Measurements from ENCODE around the gene TNRC18.
"Not testable (repeated sequence)": the region's sequence is repeated elsewhere in the genome, so short reads cannot be mapped to it uniquely, and the experiment has no call there.

Gene TNRC18

DNA sequence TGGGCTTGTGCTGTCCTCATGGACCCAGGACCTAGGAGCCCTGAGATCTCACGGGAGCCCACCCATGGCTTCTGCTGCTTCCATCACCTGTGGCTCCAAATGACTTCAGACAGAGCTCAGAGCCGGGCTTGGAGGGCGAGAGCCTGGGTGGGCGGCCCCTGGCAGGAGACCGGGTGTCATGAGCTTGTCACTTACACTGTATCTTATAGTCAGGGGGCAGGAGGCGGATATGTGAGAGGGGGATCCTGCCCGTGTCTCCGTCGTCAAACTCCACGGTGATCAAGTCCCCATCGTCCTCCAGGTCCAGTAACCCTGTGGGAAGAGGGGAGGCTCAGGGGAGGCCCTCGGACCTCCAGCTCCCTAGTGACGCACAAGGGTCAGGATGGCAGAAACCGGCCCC, 107.9 kb downstream of the TNRC18 start:
- no peak for DNase-seq (ENCODE audit: low read depth)

- DNase-seq (ENCODE audit: low read depth): no peak
Observed at GRCh38 chr7:5314864-5315263, 108.8 kb downstream of the TNRC18 start.

GRCh38 chr7:5313076-5313885, 110.4 kb downstream of the TNRC18 start:
- not testable (repeated sequence) for DNase-seq (ENCODE audit: low read depth)

DNA sequence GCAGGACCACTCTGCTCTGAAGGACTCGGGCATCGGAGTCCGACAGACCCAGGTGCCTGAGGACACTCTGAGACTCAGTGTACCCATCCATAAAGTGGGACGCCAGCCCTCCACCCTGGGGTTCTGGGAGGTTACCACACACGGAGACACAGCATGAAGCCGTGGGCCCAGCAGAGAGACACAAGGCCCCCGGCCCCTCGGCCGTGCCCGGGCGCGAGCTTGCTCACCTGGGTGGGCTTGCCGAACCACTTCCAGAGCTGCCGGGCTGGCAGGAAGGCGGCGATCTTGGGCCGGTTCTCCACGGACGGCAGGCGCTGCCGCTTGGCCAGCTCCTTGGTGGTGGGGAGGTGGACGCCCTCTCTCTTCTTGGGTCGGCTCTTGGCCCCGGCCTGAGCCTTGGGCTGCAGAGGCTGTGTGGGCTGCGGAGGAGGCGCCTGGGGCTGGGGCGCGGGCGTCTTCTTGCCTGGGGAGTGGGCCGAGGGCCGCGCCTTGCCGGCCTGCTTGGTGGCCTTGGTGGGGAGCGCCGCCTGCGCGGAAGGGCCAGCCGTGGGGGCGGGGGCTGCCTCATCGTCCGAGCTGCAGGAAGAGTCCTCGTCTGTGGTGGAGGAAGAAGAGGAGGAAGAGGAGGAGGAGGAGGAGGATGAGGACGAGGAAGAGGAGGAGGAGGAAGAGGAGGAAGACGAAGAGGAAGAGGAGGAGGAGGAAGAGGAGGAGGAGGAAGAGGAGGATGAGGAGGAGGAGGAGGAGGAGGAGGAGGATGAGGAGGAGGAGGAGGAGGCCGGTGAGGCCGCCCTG, 111.2 kb downstream of the TNRC18 start:
- DNase-seq (ENCODE audit: low read depth): not testable (repeated sequence)

GRCh38 chr7:5310822-5311405, 112.7 kb downstream of the TNRC18 start:
- DNase-seq (ENCODE audit: low read depth): no peak

DNA sequence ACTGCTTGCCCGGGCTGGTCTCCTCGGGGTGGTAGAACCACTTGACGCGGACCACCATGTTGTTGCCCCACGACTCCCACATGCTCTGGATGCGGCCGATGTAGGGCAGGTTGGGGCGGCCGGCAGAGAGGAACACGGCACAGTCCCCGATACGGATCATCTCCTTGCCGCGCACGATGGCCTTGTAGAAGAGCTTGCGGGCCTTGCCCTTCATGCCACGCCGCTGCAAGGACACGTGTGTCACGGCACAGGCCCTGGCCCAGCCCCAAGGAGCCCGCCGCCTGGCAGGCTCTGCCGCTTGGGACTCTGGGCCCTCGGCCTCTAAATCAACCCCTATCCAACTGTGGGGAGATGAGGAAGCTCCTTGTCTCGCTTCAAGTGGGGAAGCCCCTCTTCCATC, 114.5 kb downstream of the TNRC18 start:
- no peak for DNase-seq (ENCODE audit: low read depth)

DNA sequence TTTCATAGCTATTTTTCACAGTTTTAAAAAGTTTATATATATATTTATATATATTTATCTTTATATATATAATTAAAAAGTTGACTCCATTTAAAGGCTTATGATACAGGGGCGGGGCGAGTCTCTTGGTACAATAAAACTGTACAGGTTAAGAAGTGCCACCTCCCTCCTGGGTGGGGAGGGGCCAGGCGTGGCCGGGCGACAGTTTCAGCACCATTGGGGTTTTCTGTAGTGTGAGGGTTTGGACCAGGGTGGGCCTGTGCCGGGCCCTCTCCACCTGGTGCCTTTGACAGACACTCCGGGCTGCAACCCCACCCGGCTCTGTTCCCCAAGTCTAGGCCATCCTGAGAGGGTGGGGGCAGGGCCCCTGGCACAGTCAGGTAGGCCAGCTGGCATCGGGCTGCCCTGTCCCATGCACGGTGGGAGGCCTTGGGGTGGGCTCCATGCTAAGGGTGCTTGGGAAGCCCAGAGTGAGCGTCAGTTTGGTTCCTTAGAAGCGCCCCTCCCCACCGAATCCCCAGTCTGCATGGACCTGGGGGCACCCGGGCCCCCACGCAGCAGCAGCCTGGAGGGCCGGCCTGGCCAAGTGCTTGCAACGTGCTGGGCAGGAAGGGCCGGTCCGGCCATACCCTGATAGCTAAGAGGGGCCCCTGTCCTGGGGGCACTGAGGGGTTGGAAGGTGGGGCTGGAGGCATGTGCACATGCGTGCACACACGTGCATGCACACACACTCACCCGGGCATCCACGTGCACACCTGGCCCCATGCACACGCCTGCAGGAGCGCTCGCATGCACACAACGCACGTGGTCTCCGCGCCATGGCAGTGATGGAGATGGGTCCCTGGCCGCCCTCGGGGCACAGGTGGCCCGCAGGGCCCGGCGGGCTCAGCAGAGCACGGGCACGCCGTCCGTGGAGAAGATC, 116.2 kb downstream of the TNRC18 start:
- DNase-seq (ENCODE audit: low read depth): not testable (repeated sequence)

DNA sequence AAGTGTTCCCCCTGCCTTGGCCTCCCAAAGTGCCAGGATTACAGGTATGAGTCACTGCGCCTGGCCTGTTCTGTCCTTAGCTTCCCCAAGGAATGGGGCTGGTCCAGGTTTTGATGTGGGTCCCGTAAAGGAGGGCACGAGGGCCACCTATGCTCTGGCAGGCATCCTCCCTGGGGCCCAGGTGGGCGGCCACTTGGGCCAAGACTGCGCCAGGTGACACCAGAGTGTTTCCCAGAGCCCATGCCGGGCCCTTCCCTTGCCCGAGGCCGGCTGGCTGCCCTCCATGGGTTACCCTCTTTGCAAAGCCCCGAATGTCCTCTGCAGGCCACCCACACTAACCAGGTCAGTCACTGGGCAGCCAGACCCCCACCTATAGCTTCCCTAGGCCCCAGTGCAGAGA, 118.6 kb downstream of the TNRC18 start:
- not testable (repeated sequence) for DNase-seq (ENCODE audit: low read depth)

GRCh38 chr7:5303591-5304505, 119.8 kb downstream of the TNRC18 start:
- DNase-seq (ENCODE audit: low read depth): no peak

GRCh38 chr7:5303061-5303460, 120.6 kb downstream of the TNRC18 start:
- no peak for DNase-seq (ENCODE audit: low read depth)

GRCh38 chr7:5302577-5302976, 121.1 kb downstream of the TNRC18 start:
- DNase-seq (ENCODE audit: low read depth): no peak

DNA sequence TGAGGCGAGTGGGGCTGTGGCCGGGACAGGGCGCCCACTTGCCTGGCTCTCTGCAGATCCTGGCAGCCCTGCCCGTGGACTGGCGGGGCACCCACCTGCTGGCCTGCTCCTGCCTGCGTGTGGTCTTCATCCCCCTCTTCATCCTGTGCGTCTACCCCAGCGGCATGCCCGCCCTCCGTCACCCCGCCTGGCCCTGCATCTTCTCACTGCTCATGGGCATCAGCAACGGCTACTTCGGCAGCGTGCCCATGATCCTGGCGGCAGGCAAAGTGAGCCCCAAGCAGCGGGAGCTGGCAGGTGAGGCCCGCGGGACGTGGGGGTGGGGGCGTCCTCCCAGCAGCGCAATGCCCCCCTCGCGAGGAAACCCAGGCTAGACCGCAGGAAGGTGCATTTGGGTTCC, 123.3 kb downstream of the TNRC18 start:
- DNase-seq (ENCODE audit: low read depth): no peak

DNA sequence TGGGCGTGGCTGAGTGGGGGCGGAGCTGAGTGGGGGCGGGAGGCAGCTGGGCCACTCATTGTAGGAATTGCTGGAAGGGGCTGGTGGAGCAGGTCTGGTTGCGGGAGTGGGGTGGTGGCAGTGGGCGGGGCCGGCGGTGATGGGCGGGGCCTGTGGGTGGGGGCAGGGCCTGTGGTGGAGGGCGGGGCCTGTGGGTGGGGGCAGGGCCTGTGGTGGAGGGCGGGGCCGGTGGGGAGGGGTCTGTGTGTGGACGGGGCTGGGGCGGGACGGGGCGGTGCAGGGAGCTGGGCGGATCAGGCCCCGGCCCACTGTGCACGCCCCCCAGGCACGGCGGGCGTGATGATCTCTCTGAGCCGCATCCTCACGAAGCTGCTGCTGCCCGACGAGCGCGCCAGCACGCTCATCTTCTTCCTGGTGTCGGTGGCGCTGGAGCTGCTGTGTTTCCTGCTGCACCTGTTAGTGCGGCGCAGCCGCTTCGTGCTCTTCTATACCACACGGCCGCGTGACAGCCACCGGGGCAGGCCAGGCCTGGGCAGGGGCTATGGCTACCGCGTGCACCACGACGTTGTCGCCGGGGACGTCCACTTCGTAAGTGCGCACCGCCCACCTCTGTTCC, 126.9 kb downstream of the TNRC18 start:
- DNase-seq (ENCODE audit: low read depth): peak; percentile 53

- no peak for DNase-seq (ENCODE audit: low read depth)
Observed at GRCh38 chr7:5296015-5296610, 127.5 kb downstream of the TNRC18 start.

GRCh38 chr7:5295039-5296014, 128.3 kb downstream of the TNRC18 start:
- no peak for DNase-seq (ENCODE audit: low read depth)

- no peak for DNase-seq (ENCODE audit: low read depth)
Observed at GRCh38 chr7:5294169-5294987, 129.3 kb downstream of the TNRC18 start.

DNA sequence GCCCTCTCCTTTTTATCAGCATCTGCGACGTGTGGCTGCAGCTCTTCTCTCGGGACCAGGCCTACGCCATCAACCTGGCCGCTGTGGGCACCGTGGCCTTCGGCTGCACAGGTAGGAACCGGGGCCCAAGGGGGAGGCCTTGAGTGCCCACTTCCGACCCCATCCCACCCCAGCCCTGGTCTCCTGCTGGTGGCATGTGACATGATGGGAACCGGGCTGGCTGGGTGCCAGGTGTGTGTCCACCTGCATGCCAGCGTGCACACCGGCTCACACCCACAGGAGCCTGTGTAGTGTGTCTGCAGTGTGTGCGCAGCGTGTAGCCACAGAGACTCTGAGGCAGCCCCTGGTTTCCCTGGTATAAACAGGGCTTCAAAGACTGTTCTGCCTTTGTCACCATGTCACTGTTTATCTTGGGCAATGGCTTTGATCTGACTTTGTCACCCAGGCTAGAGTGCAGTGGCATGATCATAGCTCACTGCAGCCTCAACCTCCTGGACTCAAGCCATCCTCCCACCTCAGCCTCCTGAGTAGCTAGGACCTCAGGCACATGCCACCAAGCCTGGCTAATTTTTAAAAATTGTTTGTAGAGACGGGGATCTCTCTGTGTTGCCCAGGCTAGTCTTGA, 131.8 kb downstream of the TNRC18 start:
- not testable (repeated sequence) for DNase-seq (ENCODE audit: low read depth)

Measured in stimulated activated CD4-positive, alpha-beta T cell treated with anti-CD3 and anti-CD28 coated beads, Interleukin-2, amount 100 ng/mL, for 4 hours (primary cell).